Activated naive CD4-positive, alpha-beta T cell treated with anti-CD3 and anti-CD28 coated beads, Interleukin-2, amount 50 U/mL, for 24 hours (primary cell): Measurements from ENCODE around the gene ALLC.
"Not testable (repeated sequence)": the region's sequence is repeated elsewhere in the genome, so short reads cannot be mapped to it uniquely, and the experiment has no call there.

Source experiments
- H3K27ac Mint-ChIP-seq: one replicate; pipeline ENCODE4 v1.8.0; 2021; ENCODE audit warnings: mild to moderate bottlenecking, mixed read lengths
- H3K27me3 Mint-ChIP-seq: one replicate; pipeline ENCODE4 v1.8.0; 2021; ENCODE audit warnings: mixed read lengths
- H3K36me3 Mint-ChIP-seq: one replicate; pipeline ENCODE4 v1.8.0; 2021; ENCODE audit warnings: mixed read lengths
- H3K4me1 Mint-ChIP-seq: one replicate; pipeline ENCODE4 v1.8.0; 2021; ENCODE audit warnings: mixed read lengths
- H3K4me3 Mint-ChIP-seq: one replicate; pipeline ENCODE4 v1.8.0; 2021; ENCODE audit warnings: mild to moderate bottlenecking, mixed read lengths
- H3K9me3 Mint-ChIP-seq: one replicate; pipeline ENCODE4 v1.8.0; 2021; ENCODE audit warnings: mixed read lengths

Gene ALLC

GRCh38 chr2:3655871-3656761, 1.9 kb upstream of the ALLC start:
- Mint-ChIP-seq H3K4me3 (no peak overlapping the region), H3K9me3 (no peaks in the 10 kb centered on the region), H3K36me3 (no peaks in the 10 kb centered on the region), H3K27me3 (no peaks in the 10 kb centered on the region), H3K4me1 (peaks cover 16% of the 10 kb centered on the region), H3K27ac (no peak overlapping the region)

DNA sequence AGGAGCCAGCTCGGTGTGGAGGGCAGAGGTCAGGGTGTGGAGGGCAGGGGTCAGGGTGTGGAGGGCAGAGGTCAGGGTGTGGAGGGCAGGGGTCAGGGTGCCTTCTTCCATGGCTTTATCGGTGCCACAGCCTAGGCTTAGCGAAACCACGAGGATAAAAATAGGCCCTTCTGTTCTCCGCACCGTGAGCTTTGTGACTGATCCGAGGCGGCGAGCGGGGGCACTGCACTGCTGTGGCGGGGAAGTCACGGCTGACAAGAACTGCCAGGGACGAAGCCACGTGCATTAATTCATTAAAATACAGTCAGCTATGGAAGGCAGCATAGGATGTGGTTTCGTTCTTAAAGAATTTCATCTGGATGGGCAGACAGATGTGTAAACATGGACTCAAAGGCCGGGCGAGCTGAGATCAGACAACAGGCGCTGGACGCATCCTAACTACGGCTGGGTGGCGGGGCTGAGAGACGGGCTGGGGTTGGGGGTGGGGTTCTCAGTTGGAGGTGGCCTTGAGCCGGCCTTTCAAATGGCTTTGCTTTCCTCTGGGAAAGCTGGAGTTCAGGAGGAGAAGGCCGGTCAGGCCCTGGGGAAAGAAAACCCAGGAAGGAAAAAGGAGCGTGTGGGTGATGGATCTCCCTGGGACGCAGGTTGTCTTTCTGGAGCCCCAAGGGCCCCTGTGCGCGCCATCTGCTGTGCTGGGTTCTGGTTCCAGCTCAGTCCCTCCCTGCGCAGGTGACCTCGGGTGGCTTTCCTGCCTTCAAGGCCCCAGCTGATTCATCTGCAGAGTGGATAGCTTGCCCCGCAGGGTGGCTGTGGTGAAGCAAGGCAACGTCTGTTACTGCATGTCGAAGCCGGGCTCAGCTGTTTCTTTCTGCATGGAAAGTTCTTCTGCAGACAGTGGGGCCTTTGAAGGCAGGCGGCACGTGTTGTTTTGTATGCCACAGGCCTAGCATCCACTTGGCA, 958 bp upstream of the ALLC start:
- H3K9me3 Mint-ChIP-seq, result no peaks in the 10 kb centered on the region
- H3K27ac Mint-ChIP-seq, result no peak overlapping the region
- H3K4me3 Mint-ChIP-seq, result no peak overlapping the region
- H3K27me3 Mint-ChIP-seq, result no peaks in the 10 kb centered on the region
- peaks cover 8% of the 10 kb centered on the region for H3K4me1 Mint-ChIP-seq
- no peaks in the 10 kb centered on the region for H3K36me3 Mint-ChIP-seq

DNA sequence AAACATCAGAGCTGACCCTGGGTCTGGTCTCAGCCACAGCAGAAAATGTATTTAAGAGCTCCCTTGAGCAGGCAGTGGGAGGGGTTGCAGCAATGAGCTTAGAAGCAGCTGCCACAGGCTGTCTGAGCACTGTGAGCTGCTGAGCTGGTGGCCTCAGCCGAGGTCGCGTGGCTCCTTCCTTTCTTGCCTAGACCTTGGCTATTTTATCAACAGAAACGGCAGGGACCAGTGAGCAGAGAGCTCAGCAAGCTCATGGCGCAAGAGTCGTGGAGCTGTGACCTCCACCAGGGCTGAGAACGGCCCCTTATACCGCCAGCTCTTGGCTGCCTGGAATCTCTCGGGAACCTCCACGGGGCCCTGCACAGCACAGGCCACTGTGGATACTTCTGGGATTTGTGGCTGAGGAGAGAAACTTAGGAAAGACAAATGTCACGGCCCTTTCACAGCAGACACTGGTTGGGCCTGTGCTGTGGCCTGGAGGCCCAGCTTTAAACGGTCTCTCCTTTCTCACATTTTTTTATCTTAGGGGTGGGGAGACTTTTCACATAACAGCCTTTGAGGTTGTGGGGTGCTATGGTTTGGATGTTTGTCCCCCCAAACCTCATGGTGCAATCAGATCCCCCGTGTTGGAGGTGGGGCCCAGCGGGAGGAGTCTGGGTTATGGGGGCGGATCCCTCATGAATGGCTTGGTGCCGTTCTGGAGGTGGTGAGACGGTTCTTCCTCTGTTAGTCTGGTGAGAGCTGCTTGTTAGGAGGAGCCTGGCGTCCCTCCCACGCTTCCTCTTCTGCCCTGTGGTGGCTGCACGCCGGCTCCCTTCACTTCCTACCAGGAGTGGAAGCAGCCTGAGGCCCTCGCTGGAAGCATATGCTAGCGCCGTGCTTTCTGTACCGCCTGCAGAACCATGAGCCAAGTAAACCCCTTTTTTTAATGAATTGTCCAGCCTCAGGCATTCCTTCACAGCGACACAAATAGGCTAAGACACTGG, 1.7 kb downstream of the ALLC start:
- no peak overlapping the region for H3K27ac Mint-ChIP-seq

DNA sequence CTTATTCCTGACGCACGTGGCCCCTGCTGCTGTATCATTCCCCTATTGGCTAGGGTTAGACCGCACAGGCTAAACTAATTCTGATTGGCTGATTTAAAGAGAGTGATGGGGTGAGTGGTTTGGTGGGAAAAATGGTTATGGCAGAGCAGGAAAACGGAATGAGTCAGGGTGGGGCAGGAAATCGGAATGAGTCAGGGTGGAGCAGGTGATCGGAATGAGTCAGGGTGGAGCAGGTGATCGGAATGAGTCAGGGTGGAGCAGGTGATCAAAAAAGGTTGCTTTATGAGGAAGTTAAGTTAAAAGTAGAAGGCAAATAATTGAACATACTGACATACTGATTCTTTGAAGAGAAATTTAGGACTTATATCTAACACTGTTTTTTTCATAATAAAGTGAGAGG, 2.6 kb downstream of the ALLC start:
- H3K27ac Mint-ChIP-seq, H3K36me3 Mint-ChIP-seq, H3K9me3 Mint-ChIP-seq, H3K27me3 Mint-ChIP-seq, H3K4me3 Mint-ChIP-seq, H3K4me1 Mint-ChIP-seq: not testable (repeated sequence)

More for the DNA sequence above, 1.7 kb downstream of the ALLC start:
- H3K9me3 Mint-ChIP-seq, result no peaks in the 10 kb centered on the region
- H3K4me3 Mint-ChIP-seq, result no peak overlapping the region
- H3K27me3 Mint-ChIP-seq, result no peaks in the 10 kb centered on the region
- H3K36me3 Mint-ChIP-seq, result no peaks in the 10 kb centered on the region
- H3K4me1 Mint-ChIP-seq, result peaks cover 5% of the 10 kb centered on the region

DNA sequence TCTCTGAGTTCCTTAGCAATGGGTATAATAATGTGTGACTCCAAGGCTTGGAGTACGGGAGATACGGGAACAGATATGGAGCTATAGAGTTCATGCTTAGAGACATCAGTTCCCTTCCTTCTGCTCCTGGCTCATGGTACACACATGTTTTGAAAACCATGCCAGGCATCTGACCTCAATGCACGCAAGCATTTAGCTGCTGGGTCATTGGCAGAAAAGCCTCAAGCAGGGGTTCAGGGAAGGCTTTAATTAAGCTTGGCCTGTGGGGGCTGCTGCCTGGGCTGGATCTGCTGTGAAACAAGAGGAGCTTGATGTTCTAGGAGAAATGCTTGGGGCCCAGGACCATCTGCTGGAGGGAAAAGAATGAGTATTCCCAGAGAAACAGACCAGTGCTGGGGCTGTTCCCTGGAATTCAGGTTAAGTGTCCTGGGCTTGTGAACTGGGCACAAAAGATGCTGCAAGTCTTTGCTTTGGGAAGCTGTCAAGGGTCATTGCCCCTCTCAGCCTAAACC, 3.2 kb downstream of the ALLC start:
- Mint-ChIP-seq H3K36me3 (no peaks in the 10 kb centered on the region), H3K4me3 (no peak overlapping the region), H3K9me3 (no peaks in the 10 kb centered on the region), H3K4me1 (peaks cover 5% of the 10 kb centered on the region), H3K27me3 (no peaks in the 10 kb centered on the region), H3K27ac (no peak overlapping the region)

DNA sequence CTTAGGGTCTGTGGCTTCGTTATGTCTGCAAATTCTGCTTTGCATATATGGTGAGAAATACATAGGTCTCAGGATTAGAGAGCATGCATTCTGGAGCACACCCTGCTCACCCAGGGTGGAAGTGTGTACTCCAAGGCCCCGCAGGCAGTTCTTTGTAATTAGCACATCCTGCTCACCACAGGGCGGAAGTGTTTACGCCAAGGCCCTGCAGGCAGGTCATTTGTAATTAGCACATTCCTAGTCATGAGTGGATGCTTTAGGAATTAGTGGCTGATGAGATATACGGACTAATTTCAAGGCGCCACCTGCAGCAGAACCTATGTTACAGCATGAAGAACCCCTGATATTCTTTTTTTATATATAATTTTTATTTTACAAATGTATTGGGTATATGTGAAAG, 4.2 kb downstream of the ALLC start:
- Mint-ChIP-seq H3K9me3 (no peaks in the 10 kb centered on the region), H3K4me3 (no peak overlapping the region), H3K4me1 (peaks cover 5% of the 10 kb centered on the region), H3K27ac (no peak overlapping the region), H3K36me3 (no peaks in the 10 kb centered on the region), H3K27me3 (no peaks in the 10 kb centered on the region)

- Mint-ChIP-seq H3K27me3 (no peaks in the 10 kb centered on the region), H3K27ac (no peak overlapping the region), H3K4me3 (no peak overlapping the region), H3K9me3 (no peaks in the 10 kb centered on the region), H3K36me3 (no peaks in the 10 kb centered on the region), H3K4me1 (peaks cover 5% of the 10 kb centered on the region)
Measured at GRCh38 chr2:3664118-3664517, 6.1 kb downstream of the ALLC start.

DNA sequence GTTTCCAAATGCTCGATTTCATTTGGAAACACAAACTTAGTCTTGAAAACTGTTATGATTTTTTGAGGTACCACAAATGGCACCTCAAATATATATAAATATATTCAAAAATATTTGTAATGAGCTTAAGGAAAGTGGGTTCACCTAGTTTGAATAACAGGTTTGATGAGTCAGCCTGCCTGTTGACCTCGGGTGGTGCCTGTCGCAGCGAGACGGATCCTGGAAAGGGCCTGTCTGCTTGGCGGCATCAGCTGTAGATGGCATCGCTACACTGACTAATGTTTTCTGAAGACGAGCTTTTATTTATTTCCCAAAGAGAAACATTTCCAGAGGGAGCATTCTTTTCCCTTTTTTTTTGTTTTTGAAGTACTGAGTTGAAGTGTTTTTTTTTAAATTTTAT, 6.9 kb downstream of the ALLC start:
- Mint-ChIP-seq H3K9me3 (no peaks in the 10 kb centered on the region), H3K27ac (no peak overlapping the region), H3K4me1 (peaks cover 3% of the 10 kb centered on the region), H3K36me3 (no peaks in the 10 kb centered on the region), H3K27me3 (no peaks in the 10 kb centered on the region), H3K4me3 (no peak overlapping the region)

- H3K27me3 Mint-ChIP-seq, result no peaks in the 10 kb centered on the region
- H3K36me3 Mint-ChIP-seq, result no peaks in the 10 kb centered on the region
- H3K9me3 Mint-ChIP-seq, result no peaks in the 10 kb centered on the region
- H3K27ac Mint-ChIP-seq, result no peak overlapping the region
- no peaks in the 10 kb centered on the region for H3K4me1 Mint-ChIP-seq
- no peak overlapping the region for H3K4me3 Mint-ChIP-seq
Measured at GRCh38 chr2:3665886-3666612, 8.0 kb downstream of the ALLC start.

GRCh38 chr2:3666613-3666975, 8.6 kb downstream of the ALLC start:
- H3K36me3 Mint-ChIP-seq, result no peaks in the 10 kb centered on the region

GRCh38 chr2:3667151-3667631, 9.2 kb downstream of the ALLC start:
- Mint-ChIP-seq H3K4me1 (no peaks in the 10 kb centered on the region), H3K4me3 (no peak overlapping the region), H3K27me3 (no peaks in the 10 kb centered on the region)

More at GRCh38 chr2:3666613-3666975, 8.6 kb downstream of the ALLC start:
- no peak overlapping the region for H3K4me3 Mint-ChIP-seq
- H3K9me3 Mint-ChIP-seq, result no peaks in the 10 kb centered on the region
- no peaks in the 10 kb centered on the region for H3K27me3 Mint-ChIP-seq
- no peaks in the 10 kb centered on the region for H3K4me1 Mint-ChIP-seq
- no peak overlapping the region for H3K27ac Mint-ChIP-seq

GRCh38 chr2:3669656-3670055, 11.7 kb downstream of the ALLC start:
- no peaks in the 10 kb centered on the region for H3K4me1 Mint-ChIP-seq

More at GRCh38 chr2:3667151-3667631, 9.2 kb downstream of the ALLC start:
- Mint-ChIP-seq H3K27ac (no peak overlapping the region), H3K9me3 (no peaks in the 10 kb centered on the region), H3K36me3 (no peaks in the 10 kb centered on the region)

DNA sequence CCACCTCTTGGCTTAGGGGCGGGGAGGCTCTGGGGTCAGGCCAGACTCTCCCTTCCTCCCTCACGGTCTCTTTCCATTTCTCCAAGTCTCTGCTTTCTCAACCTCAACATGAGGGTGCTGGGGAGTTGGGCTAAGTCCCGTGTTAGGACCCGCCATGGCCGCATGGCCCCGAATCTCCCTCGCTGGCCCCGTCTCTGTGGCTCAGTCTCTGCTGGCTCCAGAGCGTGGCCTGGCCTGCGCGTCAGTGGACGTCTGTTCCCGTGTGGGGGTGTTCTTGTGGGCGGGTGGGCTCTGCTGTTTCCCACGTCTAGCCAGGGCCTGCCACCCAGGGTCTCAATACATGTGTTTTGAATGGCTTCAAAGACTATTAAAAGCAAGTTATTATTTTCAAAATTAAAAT, 12.4 kb downstream of the ALLC start:
- Mint-ChIP-seq H3K4me1 (no peaks in the 10 kb centered on the region), H3K27me3 (no peaks in the 10 kb centered on the region), H3K36me3 (no peaks in the 10 kb centered on the region), H3K4me3 (no peak overlapping the region), H3K9me3 (no peaks in the 10 kb centered on the region), H3K27ac (no peak overlapping the region)

More at GRCh38 chr2:3669656-3670055, 11.7 kb downstream of the ALLC start:
- H3K4me3 Mint-ChIP-seq, result no peak overlapping the region
- no peaks in the 10 kb centered on the region for H3K36me3 Mint-ChIP-seq
- no peak overlapping the region for H3K27ac Mint-ChIP-seq
- H3K27me3 Mint-ChIP-seq, result no peaks in the 10 kb centered on the region
- H3K9me3 Mint-ChIP-seq, result no peaks in the 10 kb centered on the region

DNA sequence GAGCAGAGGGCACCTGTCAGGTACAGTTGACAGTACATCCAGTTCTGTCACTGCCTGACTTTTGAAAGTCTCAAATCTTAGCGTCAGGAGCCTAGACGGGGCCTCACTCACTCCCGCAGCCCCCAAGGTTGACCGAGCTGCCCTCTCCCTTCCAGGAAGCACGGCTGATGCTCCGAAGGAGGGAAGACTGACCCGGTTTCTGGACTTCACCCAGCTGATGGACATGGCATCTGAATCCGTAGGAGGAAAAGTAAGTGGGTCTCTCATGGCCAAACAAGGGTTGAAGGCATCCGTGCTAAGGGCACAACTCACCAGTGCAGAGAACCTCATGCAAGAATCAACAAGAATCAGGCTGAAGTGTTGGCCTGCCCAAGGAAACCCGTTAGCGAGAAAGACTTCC, 12.9 kb downstream of the ALLC start:
- Mint-ChIP-seq H3K9me3 (no peaks in the 10 kb centered on the region), H3K4me3 (no peak overlapping the region), H3K4me1 (no peaks in the 10 kb centered on the region), H3K36me3 (no peaks in the 10 kb centered on the region), H3K27ac (no peak overlapping the region), H3K27me3 (no peaks in the 10 kb centered on the region)
